ENCODE results near the gene ATP7B.

ATP7B gene

DNA sequence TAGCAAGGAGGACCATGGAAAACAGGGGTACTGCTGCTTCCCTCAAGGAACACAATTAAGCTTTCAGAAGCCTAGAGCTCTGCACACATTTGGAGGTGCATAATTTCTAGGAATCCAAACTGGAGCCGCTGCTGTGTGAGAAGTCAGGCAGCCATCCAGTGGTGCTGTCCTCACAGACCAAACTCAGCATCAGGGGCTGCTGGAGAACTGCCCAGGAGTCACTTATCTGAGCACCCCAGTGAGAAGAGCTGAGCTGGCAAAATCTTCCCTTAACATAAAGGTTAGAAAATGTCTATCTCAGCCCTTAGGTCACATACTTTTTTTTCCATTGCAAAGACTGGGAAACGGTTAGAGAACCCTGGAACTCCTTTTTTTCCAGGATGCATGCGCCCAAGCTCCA, 72.8 kb downstream of the ATP7B start:
- Histone ChIP-seq H3K9me3 (replicated peaks; ENCODE audit: insufficient read depth, low read length) (no peaks in the 10 kb centered on the region), H4K20me1 (ENCODE audit: insufficient read depth, low read length) (no peaks in the 10 kb centered on the region), H3K27ac (ENCODE audit: low read length) (no peak overlapping the region), H3K4me2 (ENCODE audit: low read depth, low read length) (no peak overlapping the region), H3K27me3 (replicated peaks; ENCODE audit: insufficient read depth, low read length) (no peaks in the 10 kb centered on the region), H3K36me3 (replicated peaks; ENCODE audit: insufficient read depth, low read length) (no peaks in the 10 kb centered on the region), H3F3A (ENCODE audit: insufficient read depth, low read length) (no peaks in the 10 kb centered on the region), H3K4me3 (ENCODE audit: low read length) (no peak overlapping the region), H3K79me2 (ENCODE audit: low read length) (no peaks in the 10 kb centered on the region), H3K4me1 (ENCODE audit: low read length) (0 out of 2 replicates have a peak, but pooled peaks cover 7% of the 10 kb centered on the region), H2AFZ (ENCODE audit: low read length) (no peak overlapping the region), H3K9me2 (replicated peaks; ENCODE audit: insufficient read depth, low read length) (no peaks in the 10 kb centered on the region), H3K9ac (ENCODE audit: low read length) (no peak overlapping the region)
- TF ChIP-seq, protein P1, sequence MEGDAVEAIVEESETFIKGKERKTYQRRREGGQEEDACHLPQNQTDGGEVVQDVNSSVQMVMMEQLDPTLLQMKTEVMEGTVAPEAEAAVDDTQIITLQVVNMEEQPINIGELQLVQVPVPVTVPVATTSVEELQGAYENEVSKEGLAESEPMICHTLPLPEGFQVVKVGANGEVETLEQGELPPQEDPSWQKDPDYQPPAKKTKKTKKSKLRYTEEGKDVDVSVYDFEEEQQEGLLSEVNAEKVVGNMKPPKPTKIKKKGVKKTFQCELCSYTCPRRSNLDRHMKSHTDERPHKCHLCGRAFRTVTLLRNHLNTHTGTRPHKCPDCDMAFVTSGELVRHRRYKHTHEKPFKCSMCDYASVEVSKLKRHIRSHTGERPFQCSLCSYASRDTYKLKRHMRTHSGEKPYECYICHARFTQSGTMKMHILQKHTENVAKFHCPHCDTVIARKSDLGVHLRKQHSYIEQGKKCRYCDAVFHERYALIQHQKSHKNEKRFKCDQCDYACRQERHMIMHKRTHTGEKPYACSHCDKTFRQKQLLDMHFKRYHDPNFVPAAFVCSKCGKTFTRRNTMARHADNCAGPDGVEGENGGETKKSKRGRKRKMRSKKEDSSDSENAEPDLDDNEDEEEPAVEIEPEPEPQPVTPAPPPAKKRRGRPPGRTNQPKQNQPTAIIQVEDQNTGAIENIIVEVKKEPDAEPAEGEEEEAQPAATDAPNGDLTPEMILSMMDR (IDR thresholded peaks at IDR 0.05; ENCODE audit: low read length), result no peak
- TF ChIP-seq EZH2 (optimal IDR thresholded peaks at IDR 0.05; ENCODE audit: low read depth, low read length) (no peak), EZH2phosphoT487 (IDR thresholded peaks at IDR 0.05; ENCODE audit: low read length) (no peak)
- no peak for DNase-seq

DNA sequence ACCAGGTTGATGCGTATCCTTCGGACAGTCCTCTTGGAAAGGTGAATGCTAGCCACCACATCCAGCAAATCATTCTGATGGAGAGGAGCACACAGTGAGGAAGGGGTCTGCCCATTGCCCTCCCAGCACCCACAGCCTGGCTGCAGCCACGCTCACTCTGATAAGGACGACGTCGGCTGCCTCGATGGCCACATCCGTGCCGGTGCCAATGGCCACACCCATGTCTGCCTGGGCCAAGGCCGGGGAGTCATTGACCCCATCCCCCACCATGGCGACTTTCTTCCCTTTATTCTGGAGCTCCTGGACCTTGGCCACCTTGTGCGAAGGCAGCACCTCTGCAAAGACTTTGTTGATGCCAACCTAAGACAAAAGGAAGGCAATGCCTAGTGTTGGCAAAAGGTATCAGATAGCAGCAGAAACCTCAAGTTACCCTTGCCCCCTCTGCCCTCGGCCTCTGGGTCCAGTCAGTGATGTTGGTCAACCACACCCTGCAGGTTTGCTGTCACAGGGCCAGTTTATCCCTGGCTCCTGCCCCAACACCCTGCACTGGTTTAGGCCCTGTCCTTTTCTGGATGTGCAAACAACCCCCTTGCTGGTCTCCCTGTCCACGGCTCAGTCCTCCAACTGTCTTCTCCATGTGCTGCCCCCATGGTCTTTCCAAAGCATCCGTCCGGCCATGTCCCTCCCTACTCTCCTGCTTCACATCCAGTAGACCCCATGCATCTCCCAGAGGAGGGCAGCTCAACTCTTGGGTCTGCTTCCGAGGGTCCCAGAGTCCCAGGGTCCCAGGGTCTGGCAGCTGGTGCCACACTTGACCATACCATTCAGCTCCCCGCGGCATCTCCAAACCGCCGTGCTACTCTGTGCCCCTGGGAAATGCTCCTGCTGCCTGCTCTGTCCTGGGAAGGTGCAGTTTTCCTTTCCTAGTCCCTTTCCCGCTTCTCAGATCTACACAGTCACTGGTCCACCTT, 73.6 kb downstream of the ATP7B start:
- Histone ChIP-seq H3K4me3 (ENCODE audit: low read length) (no peak overlapping the region), H3K79me2 (ENCODE audit: low read length) (no peaks in the 10 kb centered on the region), H3K4me1 (ENCODE audit: low read length) (0 out of 2 replicates have a peak, but pooled peaks cover 4% of the 10 kb centered on the region), H3K9me3 (replicated peaks; ENCODE audit: insufficient read depth, low read length) (no peaks in the 10 kb centered on the region), H3K9me2 (replicated peaks; ENCODE audit: insufficient read depth, low read length) (no peaks in the 10 kb centered on the region), H3K36me3 (replicated peaks; ENCODE audit: insufficient read depth, low read length) (no peaks in the 10 kb centered on the region), H3K9ac (ENCODE audit: low read length) (no peak overlapping the region), H3F3A (ENCODE audit: insufficient read depth, low read length) (no peaks in the 10 kb centered on the region), H2AFZ (ENCODE audit: low read length) (no peak overlapping the region), H3K4me2 (ENCODE audit: low read depth, low read length) (no peak overlapping the region), H3K27ac (ENCODE audit: low read length) (no peak overlapping the region), H3K27me3 (replicated peaks; ENCODE audit: insufficient read depth, low read length) (no peaks in the 10 kb centered on the region), H4K20me1 (ENCODE audit: insufficient read depth, low read length) (no peaks in the 10 kb centered on the region)
- TF ChIP-seq, protein P1 (IDR thresholded peaks at IDR 0.05; ENCODE audit: low read length), result no peak
- TF ChIP-seq EZH2 (optimal IDR thresholded peaks at IDR 0.05; ENCODE audit: low read depth, low read length) (no peak), EZH2phosphoT487 (IDR thresholded peaks at IDR 0.05; ENCODE audit: low read length) (no peak)
- no peak for DNase-seq

DNA sequence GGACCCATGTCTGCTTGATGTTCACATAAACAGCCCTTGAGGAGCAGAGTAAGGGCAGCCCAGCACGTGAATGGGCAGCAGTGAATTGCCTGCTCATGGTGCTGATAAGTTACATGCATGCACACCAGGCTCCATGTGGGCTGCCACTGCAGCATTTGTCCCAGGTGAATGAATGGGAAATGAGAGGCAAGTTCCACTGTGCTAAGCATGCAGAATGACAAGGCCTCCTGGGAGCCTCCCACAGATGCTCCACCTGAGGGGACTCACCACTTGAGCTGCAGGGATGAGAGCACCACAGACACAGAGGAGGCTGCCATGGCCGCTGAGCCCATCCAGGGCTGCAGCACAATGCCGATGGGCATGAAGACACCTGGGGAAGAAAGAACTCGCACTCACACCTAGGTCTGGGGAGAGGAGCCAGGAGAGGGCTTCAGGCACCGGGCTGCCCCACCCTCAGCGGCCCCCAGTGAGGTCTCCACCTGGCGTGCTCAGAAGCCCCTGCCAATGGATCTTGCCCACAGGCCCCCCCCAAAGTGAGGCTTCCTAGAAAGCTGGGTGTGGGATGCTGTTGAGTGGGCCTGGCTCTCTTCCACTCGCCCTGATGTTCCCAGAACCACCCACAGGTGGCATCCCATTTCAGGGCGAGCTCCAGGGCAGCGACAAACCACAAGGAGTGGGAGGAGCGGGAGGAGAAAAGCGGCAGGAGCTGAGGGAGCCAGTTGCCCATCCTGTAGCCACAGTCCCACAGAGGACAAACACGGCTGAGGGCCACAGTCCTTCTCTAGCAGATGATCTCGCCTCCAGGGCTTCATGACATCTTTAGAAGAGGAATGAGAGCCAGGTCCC, 75.7 kb downstream of the ATP7B start:
- no peaks in the 10 kb centered on the region for H3K27me3 ChIP-seq (replicated peaks; ENCODE audit: insufficient read depth, low read length)
- no peak overlapping the region for H3K4me2 ChIP-seq (ENCODE audit: low read depth, low read length)
- TF ChIP-seq EZH2 (optimal IDR thresholded peaks at IDR 0.05; ENCODE audit: low read depth, low read length) (no peak), EZH2phosphoT487 (IDR thresholded peaks at IDR 0.05; ENCODE audit: low read length) (no peak)
- TF ChIP-seq, protein P1 (IDR thresholded peaks at IDR 0.05; ENCODE audit: low read length), result no peak
- H3K9ac ChIP-seq (ENCODE audit: low read length), result no peak overlapping the region
- no peaks in the 10 kb centered on the region for H4K20me1 ChIP-seq (ENCODE audit: insufficient read depth, low read length)
- no peak for DNase-seq
- H3K4me1 ChIP-seq (ENCODE audit: low read length), result no peaks in the 10 kb centered on the region
- H3K27ac ChIP-seq (ENCODE audit: low read length), result no peak overlapping the region
- no peaks in the 10 kb centered on the region for H3F3A ChIP-seq (ENCODE audit: insufficient read depth, low read length)
- H3K79me2 ChIP-seq (ENCODE audit: low read length), result no peaks in the 10 kb centered on the region
- H3K9me2 ChIP-seq (replicated peaks; ENCODE audit: insufficient read depth, low read length), result no peaks in the 10 kb centered on the region
- no peaks in the 10 kb centered on the region for H3K36me3 ChIP-seq (replicated peaks; ENCODE audit: insufficient read depth, low read length)
- H3K4me3 ChIP-seq (ENCODE audit: low read length), result no peak overlapping the region
- no peak overlapping the region for H2AFZ ChIP-seq (ENCODE audit: low read length)
- no peaks in the 10 kb centered on the region for H3K9me3 ChIP-seq (replicated peaks; ENCODE audit: insufficient read depth, low read length)
